Ramos (cell line): ENCODE measurements around the gene ZC3H18.

ENCODE experiments used
- in situ Hi-C: fragments of 300-500 bp; cut with MboI; formaldehyde crosslinking; loops from one replicate; pipeline ENCODE4 v1.14.3; 2022; ENCODE audit warnings: low sequenced_read_pairs; ENCODE audit not compliant: unreplicated experiment

ZC3H18 gene

GRCh38 chr16:88548131-88548874 is 21.9 kb upstream of the ZC3H18 start:
- in situ Hi-C loops: no loop called here

- in situ Hi-C loops: no loop called here
These were observed 21.2 kb upstream of the ZC3H18 start for GRCh38 chr16:88548985-88549384.

DNA sequence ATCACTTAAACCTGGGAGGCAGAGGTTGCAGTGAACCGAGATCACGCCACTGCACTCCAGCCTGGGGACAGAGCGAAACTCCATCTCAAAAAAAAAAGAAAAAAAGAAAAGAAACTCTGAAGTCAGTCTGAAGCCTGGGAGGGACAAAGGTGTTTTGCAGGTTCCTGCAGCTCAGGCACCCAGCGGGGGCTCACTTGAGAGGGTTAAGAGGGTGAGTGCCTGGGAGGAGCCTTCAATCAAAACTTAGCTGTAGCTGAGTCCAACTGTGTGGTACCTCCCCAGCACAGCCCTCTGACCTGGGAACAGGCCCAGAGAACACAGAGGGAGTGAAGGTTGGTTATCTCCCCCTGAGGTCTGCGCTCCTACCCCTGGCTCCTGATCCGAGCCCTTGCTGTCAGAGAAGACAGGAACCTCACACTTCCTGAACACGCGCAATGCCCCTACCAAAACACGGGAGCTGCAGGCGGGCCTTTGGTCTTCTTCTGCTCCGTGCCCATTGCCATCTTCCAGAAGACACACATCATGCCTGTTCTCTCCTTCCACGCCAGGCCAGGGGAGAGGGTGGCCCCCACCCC is 20.4 kb upstream of the ZC3H18 start:
- in situ Hi-C loops: no loop called here

GRCh38 chr16:88550246-88550661 is 19.9 kb upstream of the ZC3H18 start:
- in situ Hi-C loops: no loop called here

DNA sequence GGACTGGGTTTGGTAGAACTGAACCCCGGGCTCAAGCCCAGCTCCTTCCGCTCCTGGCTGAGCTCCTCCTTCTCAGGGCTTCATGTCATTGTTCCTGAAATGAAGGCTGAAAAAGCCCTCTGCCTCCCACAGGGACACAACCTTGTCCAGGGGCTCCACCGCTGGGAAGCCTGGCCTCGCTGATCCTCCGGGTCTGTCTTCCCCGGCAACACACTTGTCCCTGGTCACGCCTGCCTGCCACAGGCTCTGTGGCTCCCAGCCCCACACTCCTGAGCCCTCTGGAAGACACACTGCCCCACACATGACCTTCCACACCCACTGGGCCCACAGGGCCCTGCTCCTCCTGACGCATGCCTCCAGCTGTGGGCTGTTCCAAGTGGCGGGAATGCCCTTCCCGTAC is 18.0 kb upstream of the ZC3H18 start:
- in situ Hi-C loops: no loop called here

DNA sequence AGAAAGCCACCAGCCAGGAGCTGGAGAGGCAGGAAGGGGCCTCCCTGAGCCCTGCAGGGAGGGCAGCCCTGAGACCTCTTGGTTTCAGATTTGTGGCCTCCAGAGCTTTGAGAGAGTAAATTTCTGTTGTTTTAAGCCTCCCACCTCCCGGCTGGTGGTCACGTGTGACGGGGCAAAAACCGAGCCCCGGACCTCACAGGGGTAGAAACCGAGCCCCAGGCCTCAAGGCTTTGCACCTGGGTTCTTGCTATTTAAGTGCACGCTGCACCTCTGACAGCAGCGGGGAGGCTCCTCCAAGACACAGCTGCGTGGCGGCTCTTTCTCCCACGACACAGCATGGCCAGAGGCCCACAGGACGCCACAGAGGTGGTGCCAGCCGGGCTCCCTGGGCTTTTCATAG is 17.4 kb upstream of the ZC3H18 start:
- in situ Hi-C loops: no loop called here

DNA sequence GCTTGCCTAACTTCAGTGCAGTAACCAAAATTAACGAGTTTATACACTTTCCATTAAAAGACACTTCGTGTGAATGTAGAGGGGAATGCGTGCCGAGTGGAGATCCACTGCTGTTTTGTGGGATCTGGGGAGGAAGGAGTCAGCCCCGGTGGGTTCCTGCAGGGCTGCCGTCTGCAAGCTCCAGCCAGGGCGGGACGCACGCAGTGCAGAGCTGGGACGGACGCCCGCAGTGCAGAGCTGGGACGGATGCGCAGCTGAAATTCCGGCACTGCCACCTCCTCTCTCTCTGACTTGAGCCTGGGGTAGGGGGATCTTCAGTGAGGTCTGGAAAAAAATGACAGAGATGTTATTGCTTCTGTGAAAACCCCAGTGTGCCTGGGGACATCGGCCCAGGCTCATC is 16.5 kb upstream of the ZC3H18 start:
- in situ Hi-C loops: no loop called here

DNA sequence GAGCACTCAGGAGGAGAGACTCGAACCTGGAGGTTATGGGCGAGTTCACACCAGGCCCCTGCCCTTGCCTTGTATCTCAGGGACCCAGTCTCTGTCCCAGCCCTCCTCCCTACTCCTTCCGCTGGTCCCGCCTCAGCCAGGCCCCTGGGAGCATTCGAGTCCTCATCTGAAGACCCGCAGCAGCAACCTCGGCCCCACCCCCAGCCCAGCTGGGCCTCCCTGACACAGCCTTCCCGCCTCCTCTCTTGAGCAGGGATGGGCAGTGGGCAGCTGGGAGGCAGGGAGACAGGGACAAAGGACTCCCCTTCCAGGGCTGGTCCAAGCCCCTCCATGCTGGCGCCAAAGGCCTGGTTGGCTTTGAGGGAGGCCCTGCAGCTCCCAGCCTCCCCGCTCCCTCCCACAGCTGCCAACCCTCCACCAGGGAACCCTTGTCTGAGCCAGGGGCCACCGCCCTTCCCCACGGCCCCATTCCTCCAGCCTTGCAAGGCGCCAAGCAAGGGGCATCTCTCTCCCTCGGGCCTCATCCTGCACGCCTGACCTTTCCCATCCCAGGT is 15.4 kb upstream of the ZC3H18 start:
- in situ Hi-C loops: no loop called here

DNA sequence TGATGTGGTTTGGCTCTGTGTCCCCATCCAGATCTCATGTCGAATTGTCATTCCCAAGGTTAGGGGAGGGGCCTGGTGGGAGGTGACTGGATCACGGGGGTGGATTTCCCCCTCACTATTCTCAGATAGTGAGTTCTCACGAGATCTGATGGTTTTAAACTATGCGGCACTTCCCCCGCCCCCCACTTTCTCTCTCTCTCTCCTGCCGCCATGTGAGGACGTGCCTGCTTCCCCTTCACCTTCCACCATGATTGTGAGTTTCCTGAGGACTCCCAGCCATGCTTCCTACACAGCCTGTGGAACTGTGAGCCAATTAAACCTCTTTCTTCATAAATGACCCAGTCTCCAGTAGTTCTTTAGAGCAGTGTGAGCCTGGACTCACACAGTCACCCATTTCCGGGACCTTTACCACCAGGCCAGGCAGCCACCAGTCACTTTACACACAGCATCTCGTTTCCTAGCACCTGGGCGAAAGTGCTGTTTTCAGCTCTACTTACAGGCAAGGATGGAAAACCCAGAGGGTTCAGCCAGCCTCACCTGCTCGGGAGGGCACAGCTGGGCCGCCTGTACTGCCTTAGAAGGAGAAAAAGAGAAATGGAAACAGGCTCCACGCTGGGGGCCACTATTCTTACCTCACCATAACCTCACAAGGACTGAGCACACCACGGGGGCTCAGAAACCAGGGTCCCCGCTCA is 13.8 kb upstream of the ZC3H18 start:
- in situ Hi-C loops: no loop called here

DNA sequence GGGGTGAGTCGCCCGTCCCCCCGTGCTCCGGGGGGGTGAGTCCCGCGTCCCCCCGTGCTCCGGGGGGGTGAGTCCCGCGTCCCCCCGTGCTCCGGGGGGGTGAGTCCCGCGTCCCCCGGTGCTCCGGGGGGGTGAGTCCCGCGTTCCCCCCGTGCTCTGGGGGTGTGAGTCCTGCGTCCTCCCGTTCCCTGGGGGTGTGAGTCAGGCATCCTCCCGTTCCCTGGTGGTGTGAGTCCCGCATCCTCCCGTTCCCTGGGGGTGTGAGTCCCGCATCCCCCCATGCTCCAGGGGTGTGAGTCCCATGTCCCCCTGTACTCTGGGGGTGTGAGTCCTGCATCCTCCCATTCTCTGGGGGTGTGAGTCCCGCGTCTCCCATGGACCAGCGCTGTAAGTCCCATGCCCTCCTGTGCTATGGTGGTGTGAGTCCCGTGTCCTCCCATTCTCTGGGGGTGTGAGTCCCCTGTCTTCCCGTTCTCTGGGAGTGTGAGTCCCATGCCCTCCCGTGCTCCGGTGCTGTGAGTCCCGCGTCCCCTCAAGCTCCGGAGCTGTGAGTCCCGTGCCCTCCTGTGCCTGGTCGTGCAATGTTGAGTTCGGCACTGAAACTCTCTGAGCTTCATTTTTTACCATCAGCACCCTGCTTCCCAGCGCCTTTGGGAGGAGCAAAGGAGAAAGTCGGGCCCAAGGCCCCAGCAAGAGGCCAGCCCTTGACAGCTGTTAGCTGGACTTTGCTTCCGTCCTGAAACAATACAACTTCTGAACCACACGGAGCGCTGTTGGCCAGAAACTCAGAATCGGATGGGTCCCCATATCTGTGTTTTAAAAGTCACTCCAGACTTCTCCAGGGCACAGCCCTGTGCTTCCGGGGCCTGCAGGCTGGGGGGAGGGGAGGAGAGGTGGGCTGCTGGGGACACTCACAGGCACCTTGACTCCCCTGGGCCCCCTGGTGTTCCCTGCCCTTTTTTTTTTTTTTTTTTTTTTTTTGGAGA is 11.5 kb upstream of the ZC3H18 start:
- in situ Hi-C loops: no loop called here

GRCh38 chr16:88560714-88561484 is 9.3 kb upstream of the ZC3H18 start:
- in situ Hi-C loops: no loop called here

GRCh38 chr16:88561485-88562359 is 8.5 kb upstream of the ZC3H18 start:
- in situ Hi-C loops: no loop called here

DNA sequence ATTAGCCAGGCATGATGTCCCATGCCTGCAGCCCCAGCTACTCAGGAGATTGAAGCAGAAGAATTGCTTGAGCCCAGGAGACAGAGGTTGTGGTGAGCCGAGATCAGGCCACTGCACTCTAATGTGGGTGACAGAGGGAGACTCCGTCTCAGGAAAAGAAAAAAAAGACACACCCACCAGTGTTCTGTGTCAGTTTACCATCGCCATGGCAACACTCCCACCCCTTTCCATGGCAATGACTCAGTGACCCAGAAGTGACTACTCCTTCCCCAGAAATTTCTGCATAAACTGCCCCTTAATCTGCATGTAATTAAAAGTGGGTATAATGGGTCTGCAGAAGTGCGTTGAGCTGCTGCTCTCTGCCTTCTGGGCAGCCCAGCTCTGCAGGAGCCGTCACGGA is 4.0 kb upstream of the ZC3H18 start:
- in situ Hi-C loops: loop anchor here (5.0 kb wide), 1 partner anchor 114 kb away; the partner anchor contains the start of gene ZFPM1

DNA sequence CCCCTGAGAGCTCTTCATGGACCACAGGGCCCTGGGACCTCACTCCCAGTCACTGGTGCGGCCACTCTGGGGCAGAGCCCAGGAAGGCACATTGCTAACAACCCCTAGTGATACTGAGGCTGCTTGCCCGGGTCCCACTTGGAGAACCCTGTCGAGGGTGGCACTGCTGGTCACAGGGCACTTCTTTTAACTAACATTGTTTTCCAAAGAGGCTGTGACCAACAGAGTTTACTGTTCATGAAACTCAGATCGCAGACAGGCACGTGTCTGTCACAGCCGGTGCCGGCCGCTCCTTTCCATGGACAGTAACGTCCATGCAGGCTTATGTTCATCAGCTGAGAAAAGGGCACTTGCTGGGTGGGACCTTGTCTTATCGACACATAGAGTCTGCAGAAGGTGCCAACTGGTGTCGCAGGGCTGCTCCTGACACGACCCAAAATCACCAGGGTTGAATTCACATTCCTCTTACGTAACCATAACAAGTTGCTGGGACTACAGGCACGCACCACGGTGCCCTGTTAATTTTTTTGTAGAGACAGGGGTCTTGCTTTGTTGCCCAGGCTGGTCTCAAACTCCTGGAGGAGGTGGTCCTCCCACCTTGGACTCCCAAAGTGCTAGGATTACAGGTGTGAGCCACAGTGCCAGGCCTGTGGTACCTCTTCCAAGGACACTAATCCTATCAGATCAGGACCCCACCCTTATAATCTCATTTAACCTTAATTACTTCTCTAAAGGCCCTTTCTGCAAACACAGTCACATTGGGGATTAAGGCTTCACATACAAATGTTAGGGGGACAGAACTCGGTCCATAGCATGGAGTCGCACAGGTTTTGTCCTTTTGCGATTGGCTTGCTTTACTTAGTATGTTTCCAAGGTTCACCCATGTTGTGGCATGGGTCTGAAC is 1.2 kb upstream of the ZC3H18 start:
- in situ Hi-C loops: loop anchor here (5.0 kb wide), 1 partner anchor 117 kb away; the partner anchor contains the start of gene ZFPM1

DNA sequence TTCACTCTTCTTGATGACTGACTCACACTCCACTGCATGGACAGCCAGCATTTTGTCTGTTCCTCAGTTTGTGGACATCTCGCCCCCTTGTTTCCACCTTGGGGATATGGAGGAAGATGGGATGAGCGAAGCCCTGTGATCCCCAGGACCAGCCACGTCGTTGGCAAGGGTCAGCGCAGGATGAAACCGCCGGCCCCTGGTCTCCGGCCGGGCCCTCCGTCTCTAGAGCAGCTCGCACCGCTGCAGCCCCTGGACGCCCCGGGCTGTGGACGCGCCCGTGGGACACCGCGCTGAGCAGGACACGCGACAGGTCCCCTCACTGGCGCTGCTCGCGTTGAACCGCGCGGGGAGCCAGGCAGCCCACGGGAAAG is 604 bp upstream of the ZC3H18 start:
- in situ Hi-C loops: loop anchor here (5.0 kb wide), 1 partner anchor 117 kb away; the partner anchor contains the start of gene ZFPM1

GRCh38 chr16:88570691-88571092 is 489 bp downstream of the ZC3H18 start:
- in situ Hi-C loops: no loop called here

DNA sequence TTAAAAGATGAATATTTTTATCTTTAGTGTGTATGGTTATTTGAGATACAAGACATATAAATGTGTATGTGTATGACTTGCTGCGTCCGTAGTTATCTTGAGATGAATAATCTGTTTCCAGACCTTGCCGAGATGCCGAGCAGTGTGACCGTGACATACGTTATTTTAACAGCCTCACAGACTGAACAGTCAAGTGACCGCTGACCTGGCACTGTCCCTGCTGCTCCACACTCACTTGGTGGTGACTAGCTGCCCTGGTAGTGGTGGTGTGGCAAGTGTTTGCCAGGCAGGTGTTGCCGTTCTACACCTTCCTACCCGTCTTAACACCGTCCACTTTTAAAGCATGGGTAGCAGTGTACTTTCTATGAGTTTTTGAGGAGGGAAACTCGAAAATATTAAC is 5.0 kb downstream of the ZC3H18 start:
- in situ Hi-C loops: no loop called here
